Aorta (tissue), 5 donors: ENCODE data around the gene NUP50. TPM values are rescaled to one million over a fixed set of nuclear protein-coding genes. Genes with fewer than 3 reads are reported as not detected.
A peak's percentile ranks its signal among the peaks of the same experiment; 100 is the strongest.

Source experiments
- ATAC-seq: fragments of 200-7000 bp; cut with Tn5 transposase; one replicate; pipeline ENCODE4 v1.9.1; 2022; ENCODE audit warnings: moderate library complexity; ENCODE audit not compliant: low FRiP score
- DNase-seq, 2 donors: peaks; one replicate each; pipeline ENCODE4 v3.0.0-alpha.2; 2020
- H3K27ac ChIP-seq, 2 donors: one replicate each; pipeline ENCODE4 v1.5.1; 2013; ENCODE audit warnings: low read length in 2 of 2, mild to moderate bottlenecking in 2 of 2, moderate library complexity in 2 of 2, control low read depth in 1 of 2, inconsistent platforms in 1 of 2, low read depth in 1 of 2
- H3K27me3 ChIP-seq, 2 donors: one replicate each; pipeline ENCODE4 v1.6.1; 2013; ENCODE audit warnings: control low read depth in 1 of 2, low read length in 1 of 2, mild to moderate bottlenecking in 1 of 2, moderate library complexity in 1 of 2; ENCODE audit not compliant: insufficient read depth in 2 of 2, control insufficient read depth in 1 of 2
- H3K36me3 ChIP-seq, 2 donors: one replicate each; pipeline ENCODE4 v1.6.1; 2013; ENCODE audit warnings: control low read depth in 1 of 2, low read length in 1 of 2, mild to moderate bottlenecking in 1 of 2; ENCODE audit not compliant: insufficient read depth in 2 of 2, control insufficient read depth in 1 of 2
- H3K4me1 ChIP-seq, 2 donors: one replicate each; pipeline ENCODE4 v1.6.1; 2013; ENCODE audit warnings: low read length in 2 of 2, control low read depth in 1 of 2, mild to moderate bottlenecking in 1 of 2, moderate library complexity in 1 of 2; ENCODE audit not compliant: insufficient read depth in 2 of 2, control insufficient read depth in 1 of 2
- H3K4me3 ChIP-seq, 2 donors: one replicate each; pipeline ENCODE4 v1.5.1; 2013; ENCODE audit warnings: low read length in 2 of 2, control low read depth in 1 of 2, mild to moderate bottlenecking in 1 of 2
- H3K9me3 ChIP-seq: one replicate; pipeline ENCODE4 v1.6.1; 2013; ENCODE audit warnings: mild to moderate bottlenecking, low read length; ENCODE audit not compliant: control insufficient read depth
- WGBS, 2 donors: extraction: QIAGEN DNeasy Blood & Tissue Kit; methylation state at CpG; one replicate each; pipeline ENCODE4 v1.1.7; 2013; 5-methylcytosine and 5-hydroxymethylcytosine counted together
- intact Hi-C, 2 donors: fragments of 100-400 bp; cut with DNase I; formaldehyde crosslinking; loops; one replicate each; pipeline versions ENCODE4 v1.14.2 to v1.15.0; 2022
- polyA plus RNA-seq, 2 donors: library from polyadenylated mRNA; stranded (reverse); fragments of 200-250 nt; gene quantifications; one replicate each; pipeline ENCODE4 v1.2.3, GENCODE V29; 2013
- total RNA-seq, 2 donors: library from RNA; stranded (reverse); fragmentation: NEBNext Ultra II Directional; extraction: Animal tissue kit (Norgen Biotek cat#: 25700); gene quantifications; one replicate each; pipeline ENCODE4 v1.2.1, GENCODE V29; 2021
- donor health status: healthy with polysubstance abuse.
- donor health status: Bipolar disorder and iron deficiency.
- donor health status: DM: no; HTN: no; CAD: no.
- donor health status: DM: no; HTN: no; CAD: no.
- donor health status: DM: yes; HTN: yes; CAD: no.

NUP50 gene
- total and polyA plus RNA-seq, 4 donors: 5.6 to 49.7 (median 19.6) TPM

DNA sequence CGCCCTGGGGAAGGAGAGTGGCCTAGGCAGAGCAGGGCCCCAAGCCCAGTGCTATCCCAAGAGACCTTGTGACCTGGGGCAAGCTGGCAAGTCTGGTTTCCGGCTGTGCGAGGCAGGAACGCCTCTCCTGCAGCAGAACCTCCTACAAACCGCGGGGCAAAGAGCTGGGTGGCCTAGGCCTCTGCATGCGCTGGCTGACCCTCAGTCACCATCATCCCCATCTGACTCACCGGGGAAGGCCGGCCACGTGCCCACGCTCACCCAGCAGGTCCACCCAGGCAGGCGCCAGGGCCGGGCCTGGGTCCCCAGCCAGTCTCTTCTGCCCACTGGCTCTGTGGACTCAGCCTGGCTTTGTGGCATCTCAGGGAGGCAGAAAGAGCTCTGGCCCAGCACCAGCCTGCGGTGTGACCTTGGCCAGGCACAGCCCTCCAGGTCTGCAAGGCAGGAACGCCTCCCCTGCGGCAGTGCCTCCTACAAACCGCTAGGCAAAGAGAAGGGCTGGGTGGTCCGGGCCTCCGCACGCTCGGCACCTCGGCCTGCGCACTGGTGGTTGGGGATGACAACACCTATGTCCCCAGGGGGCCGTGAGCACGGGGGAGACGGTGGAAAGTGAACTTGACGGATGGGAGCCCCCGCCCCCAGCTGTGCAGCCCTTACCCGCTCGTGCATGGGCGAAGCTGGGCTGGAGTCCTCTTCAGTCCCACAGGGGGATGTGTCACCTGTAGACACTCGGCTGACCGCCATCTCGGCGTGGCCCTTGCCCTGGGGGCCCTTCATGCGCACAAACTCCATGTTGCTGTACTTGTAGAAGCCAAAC lies 38.8 kb downstream of the NUP50 start:
- peaks cover 0 to 10% of the 10 kb centered on the region in 2 donors for H3K36me3 ChIP-seq
- no peaks in the 10 kb centered on the region for H3K4me1 ChIP-seq
- intact Hi-C loops: no loop called here
- 85 to 88% methylated on average over 36 of the region's 36 CpGs for WGBS, 2 donors
- DNase-seq: peak in 1 of 2 donors; percentile 77
- no peaks in the 10 kb centered on the region for H3K9me3 ChIP-seq
- ATAC-seq: no peak
- H3K27ac ChIP-seq: no peak overlapping the region
- no peaks in the 10 kb centered on the region for H3K27me3 ChIP-seq
- H3K4me3 ChIP-seq: no peak overlapping the region

GRCh38 chr22:45203150-45203951 lies 39.6 kb downstream of the NUP50 start:
- no peaks in the 10 kb centered on the region for H3K27me3 ChIP-seq
- H3K9me3 ChIP-seq: no peaks in the 10 kb centered on the region
- peaks cover 0 to 10% of the 10 kb centered on the region in 2 donors for H3K36me3 ChIP-seq
- ATAC-seq: no peak
- H3K4me3 ChIP-seq: no peak overlapping the region
- peak in 1 of 2 donors; percentile 69 for DNase-seq
- 90 to 92% methylated on average over 40 of the region's 40 CpGs for WGBS, 2 donors
- intact Hi-C loops: no loop called here
- H3K4me1 ChIP-seq: no peaks in the 10 kb centered on the region
- no peak overlapping the region for H3K27ac ChIP-seq

- ATAC-seq: no peak
- intact Hi-C loops: no loop called here
- Histone ChIP-seq H3K9me3 (no peaks in the 10 kb centered on the region), H3K27ac (no peak overlapping the region), H3K4me3 (no peak overlapping the region), H3K4me1 (no peaks in the 10 kb centered on the region), H3K36me3 (peaks cover 0 to 10% of the 10 kb centered on the region in 2 donors), H3K27me3 (no peaks in the 10 kb centered on the region)
- peak in 1 of 2 donors; percentile 64 for DNase-seq
- WGBS, 2 donors: 82 to 86% methylated on average over 13 of the region's 13 CpGs
These were observed 40.5 kb downstream of the NUP50 start for GRCh38 chr22:45204241-45204640.

- DNase-seq: peak in 1 of 2 donors; percentile 33
- Histone ChIP-seq H3K9me3 (no peaks in the 10 kb centered on the region), H3K4me3 (no peak overlapping the region), H3K36me3 (peaks cover 0 to 10% of the 10 kb centered on the region in 2 donors), H3K4me1 (no peaks in the 10 kb centered on the region), H3K27me3 (no peaks in the 10 kb centered on the region), H3K27ac (no peak overlapping the region)
- intact Hi-C loops: no loop called here
- 92% methylated on average over 14 of the region's 14 CpGs for WGBS, 2 donors
- no peak for ATAC-seq
These were observed 41.1 kb downstream of the NUP50 start for GRCh38 chr22:45204819-45205218.

DNA sequence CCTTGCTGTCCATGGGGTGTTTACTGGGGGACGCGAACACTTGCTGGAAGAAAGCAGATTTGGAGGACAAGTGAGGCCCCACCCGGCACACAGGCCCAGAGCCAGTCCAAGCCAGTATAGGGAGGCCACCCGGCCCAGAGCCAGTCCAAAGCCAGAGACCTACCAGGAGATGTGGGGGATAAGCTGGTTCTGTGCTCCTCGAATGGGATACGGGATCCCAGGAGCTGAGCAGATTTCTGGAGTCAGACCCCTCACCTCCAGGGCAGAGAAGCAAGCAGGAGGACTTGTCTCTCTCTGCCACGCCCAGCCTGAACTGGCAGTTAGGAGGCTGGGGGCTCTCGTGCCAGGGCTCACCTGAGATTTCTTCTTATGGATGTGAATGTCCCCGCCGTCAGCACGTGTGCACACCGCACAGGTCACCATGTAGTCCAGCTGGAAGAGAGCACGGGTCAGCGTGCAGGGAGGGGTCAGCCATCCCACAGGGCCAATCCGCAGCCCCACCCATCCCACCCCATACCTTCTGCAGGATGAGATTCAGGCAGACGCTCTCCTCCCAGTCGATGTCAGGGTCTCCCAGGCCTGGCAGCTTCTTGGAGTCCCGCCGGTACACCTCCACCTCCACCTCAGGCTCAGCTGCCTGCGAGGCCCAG lies 41.7 kb downstream of the NUP50 start:
- Histone ChIP-seq H3K9me3 (no peaks in the 10 kb centered on the region), H3K4me3 (no peak overlapping the region), H3K27me3 (no peaks in the 10 kb centered on the region), H3K4me1 (no peaks in the 10 kb centered on the region), H3K36me3 (peaks cover 0 to 10% of the 10 kb centered on the region in 2 donors), H3K27ac (no peak overlapping the region)
- DNase-seq (peak in 1 of 2 donors; percentile 30), ATAC-seq (no peak)
- 90 to 91% methylated on average over 20 of the region's 20 CpGs for WGBS, 2 donors
- intact Hi-C loops: no loop called here

DNA sequence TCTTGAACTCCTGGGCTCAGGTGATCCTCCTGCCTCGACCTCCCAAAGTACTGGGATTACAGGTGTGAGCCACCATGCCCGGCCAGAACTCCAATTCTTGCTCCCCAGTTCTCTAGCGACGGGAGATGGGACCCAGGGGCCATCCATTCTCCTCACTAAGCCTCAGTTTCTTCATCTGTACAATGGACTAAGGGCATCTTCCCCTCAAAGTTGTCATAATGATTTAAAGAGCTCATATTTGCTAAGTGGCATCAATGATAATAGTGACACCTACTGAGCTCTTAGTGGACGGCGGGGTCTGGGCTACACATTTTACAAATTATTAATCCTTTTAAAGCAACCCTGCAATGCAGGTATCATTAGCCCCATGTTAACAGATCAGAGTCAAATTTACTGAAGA lies 42.5 kb downstream of the NUP50 start:
- Histone ChIP-seq H3K36me3 (peaks cover 0 to 9% of the 10 kb centered on the region in 2 donors), H3K4me3 (no peak overlapping the region), H3K27me3 (no peaks in the 10 kb centered on the region), H3K9me3 (no peaks in the 10 kb centered on the region), H3K4me1 (no peaks in the 10 kb centered on the region), H3K27ac (no peak overlapping the region)
- 89 to 99% methylated on average over 6 of the region's 6 CpGs for WGBS, 2 donors
- DNase-seq: no peak
- intact Hi-C loops: no loop called here
- ATAC-seq: no peak

DNA sequence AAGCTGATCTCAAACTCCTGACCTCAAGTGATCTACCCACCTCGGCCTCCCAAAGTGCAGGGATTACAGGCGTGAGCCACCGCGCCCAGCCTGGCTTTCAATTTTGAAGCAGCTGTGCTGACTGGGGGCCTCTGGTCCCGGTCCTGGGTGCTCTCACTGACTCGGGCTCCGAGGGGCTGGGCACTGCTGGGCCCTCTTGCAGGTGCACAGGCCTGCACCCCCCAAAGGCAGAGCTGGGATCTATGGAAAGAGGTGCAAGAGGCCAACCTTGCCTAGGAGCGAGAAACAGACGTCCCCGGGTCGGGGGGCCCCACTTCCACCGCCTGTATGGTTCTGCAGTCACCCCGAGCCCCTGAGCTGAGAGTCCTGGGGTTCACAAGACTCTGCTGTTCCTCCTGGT lies 43.8 kb downstream of the NUP50 start:
- peaks cover 0 to 5% of the 10 kb centered on the region in 2 donors for H3K36me3 ChIP-seq

GRCh38 chr22:45207981-45208664 lies 44.4 kb downstream of the NUP50 start:
- Histone ChIP-seq H3K4me3 (no peak overlapping the region), H3K9me3 (no peaks in the 10 kb centered on the region), H3K27ac (no peak overlapping the region), H3K27me3 (no peaks in the 10 kb centered on the region), H3K36me3 (peaks cover 0 to 3% of the 10 kb centered on the region in 2 donors), H3K4me1 (no peaks in the 10 kb centered on the region)
- intact Hi-C loops: no loop called here
- peak; percentile 40 to 61 for DNase-seq
- 77 to 79% methylated on average over 24 of the region's 24 CpGs for WGBS, 2 donors
- ATAC-seq: no peak

More for the DNA sequence above, 43.8 kb downstream of the NUP50 start:
- Histone ChIP-seq H3K4me3 (no peak overlapping the region), H3K27ac (no peak overlapping the region), H3K4me1 (no peaks in the 10 kb centered on the region), H3K9me3 (no peaks in the 10 kb centered on the region), H3K27me3 (no peaks in the 10 kb centered on the region)
- WGBS, 2 donors: 96 to 97% methylated on average over 13 of the region's 13 CpGs
- ATAC-seq (no peak), DNase-seq (peak in 1 of 2 donors; percentile 36)
- intact Hi-C loops: no loop called here
